A673 (cell line): Measurements from ENCODE around the gene HGFAC. TPM values are rescaled to one million over a fixed set of nuclear protein-coding genes. Genes with fewer than 3 reads are reported as not detected.

Source experiments
- BruUV-seq: library from RNA; stranded (reverse); fragments of 400-500 nt; replicated peaks from 2 replicates; lab custom pipeline; 2021; lab: Mats Ljungman, UMichigan
- CTCF ChIA-PET: fragments of 300-600 bp; sonication (Branson Sonifier 250); formaldehyde crosslinking; loops from one replicate; lab custom pipeline; 2022; ENCODE audit warnings: antibody characterized with exemption; lab: Charles Lee
- POLR2A ChIA-PET: fragments of 300-600 bp; sonication (Branson Sonifier 250); formaldehyde crosslinking; loops from one replicate; lab custom pipeline; 2022; ENCODE audit warnings: antibody characterized with exemption; ENCODE audit not compliant: low non-redundant PET; lab: Charles Lee
- DNase-seq: peaks from one replicate; pipeline ENCODE4 v3.0.0-alpha.2; 2015; ENCODE audit warnings: low spot score
- H3K27ac ChIP-seq: fragments of 200-600 bp; sonication (generic); 2 replicates; pipeline ENCODE4 v1.5.1; 2016; ENCODE audit warnings: mixed run types, low read depth, mild to moderate bottlenecking, mixed read lengths, antibody characterized with exemption, low read length; ENCODE audit not compliant: poor library complexity, severe bottlenecking
- H3K27me3 ChIP-seq: fragments of 200-600 bp; sonication (generic); replicated peaks from 2 replicates; pipeline ENCODE4 v1.6.1; 2017; ENCODE audit warnings: mixed run types, low read depth, mild to moderate bottlenecking, mixed read lengths, antibody characterized with exemption, low read length; ENCODE audit not compliant: insufficient read depth, poor library complexity
- H3K36me3 ChIP-seq: fragments of 200-600 bp; sonication (generic); 2 replicates; pipeline ENCODE4 v1.6.1; 2016; ENCODE audit warnings: mixed run types, mild to moderate bottlenecking, mixed read lengths, antibody characterized with exemption, low read length; ENCODE audit not compliant: insufficient read depth, poor library complexity, severe bottlenecking
- H3K4me1 ChIP-seq: fragments of 200-600 bp; sonication (generic); 2 replicates; pipeline ENCODE4 v1.6.1; 2017; ENCODE audit warnings: mixed run types, mild to moderate bottlenecking, mixed read lengths, antibody characterized with exemption, low read length; ENCODE audit not compliant: insufficient read depth, poor library complexity, severe bottlenecking
- H3K4me3 ChIP-seq: fragments of 200-600 bp; sonication (generic); 2 replicates; pipeline ENCODE4 v1.5.1; 2016; ENCODE audit warnings: low read depth, mixed run types, mild to moderate bottlenecking, mixed read lengths, low read length; ENCODE audit not compliant: poor library complexity, severe bottlenecking
- H3K9me3 ChIP-seq: fragments of 200-600 bp; sonication (generic); 2 replicates; pipeline ENCODE4 v1.6.1; 2016; ENCODE audit warnings: mixed run types, low read depth, mild to moderate bottlenecking, mixed read lengths, antibody characterized with exemption, low read length; ENCODE audit not compliant: poor library complexity, severe bottlenecking
- EZH2 ChIP-seq: fragments of 200-600 bp; sonication (generic); IDR thresholded peaks from 2 replicates; pipeline ENCODE4 v1.6.1; 2017; ENCODE audit warnings: borderline replicate concordance, low read depth, mild to moderate bottlenecking, mixed read lengths, antibody characterized with exemption, low read length; ENCODE audit not compliant: poor library complexity, severe bottlenecking
- intact Hi-C: fragments of 100-400 bp; cut with micrococcal nuclease; formaldehyde crosslinking; loops from one replicate; pipeline ENCODE4 v1.10.0; 2022; ENCODE audit not compliant: unreplicated experiment
- total RNA-seq: library from RNA; stranded (reverse); gene quantifications from 2 replicates; pipeline ENCODE4 v1.2.3, GENCODE V29; 2021
- TF ChIP-seq, protein P1 (sequence below): fragments of 300-800, 200-600 bp; sonication (generic); conservative IDR thresholded peaks from 2 replicates; pipeline ENCODE4 v1.5.1; 2017; ENCODE audit warnings: low read depth, mild to moderate bottlenecking, antibody characterized with exemption, low read length, moderate library complexity, mixed read lengths

HGFAC gene
- total RNA-seq, 1 experiment from 2014 or later: 4.8 TPM

GRCh38 chr4:3420956-3421355 lies 20.8 kb upstream of the HGFAC start:
- Histone ChIP-seq H3K27ac (no peak overlapping the region), H3K4me3 (no peak overlapping the region), H3K36me3 (peaks cover 12% of the 10 kb centered on the region), H3K27me3 (no peaks in the 10 kb centered on the region), H3K4me1 (no peaks in the 10 kb centered on the region), H3K9me3 (no peaks in the 10 kb centered on the region)
- CTCF ChIA-PET: interaction anchor here (0.6 kb wide), 1 partner anchor 22 kb away, joined by 4 read pairs; no protein-coding TSS in a partner anchor
- TF ChIP-seq, protein P1, sequence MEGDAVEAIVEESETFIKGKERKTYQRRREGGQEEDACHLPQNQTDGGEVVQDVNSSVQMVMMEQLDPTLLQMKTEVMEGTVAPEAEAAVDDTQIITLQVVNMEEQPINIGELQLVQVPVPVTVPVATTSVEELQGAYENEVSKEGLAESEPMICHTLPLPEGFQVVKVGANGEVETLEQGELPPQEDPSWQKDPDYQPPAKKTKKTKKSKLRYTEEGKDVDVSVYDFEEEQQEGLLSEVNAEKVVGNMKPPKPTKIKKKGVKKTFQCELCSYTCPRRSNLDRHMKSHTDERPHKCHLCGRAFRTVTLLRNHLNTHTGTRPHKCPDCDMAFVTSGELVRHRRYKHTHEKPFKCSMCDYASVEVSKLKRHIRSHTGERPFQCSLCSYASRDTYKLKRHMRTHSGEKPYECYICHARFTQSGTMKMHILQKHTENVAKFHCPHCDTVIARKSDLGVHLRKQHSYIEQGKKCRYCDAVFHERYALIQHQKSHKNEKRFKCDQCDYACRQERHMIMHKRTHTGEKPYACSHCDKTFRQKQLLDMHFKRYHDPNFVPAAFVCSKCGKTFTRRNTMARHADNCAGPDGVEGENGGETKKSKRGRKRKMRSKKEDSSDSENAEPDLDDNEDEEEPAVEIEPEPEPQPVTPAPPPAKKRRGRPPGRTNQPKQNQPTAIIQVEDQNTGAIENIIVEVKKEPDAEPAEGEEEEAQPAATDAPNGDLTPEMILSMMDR: no peak
- no peak for TF ChIP-seq EZH2
- POLR2A ChIA-PET: no interaction called here
- no peak for DNase-seq
- intact Hi-C loops: no loop called here
- no TSS peak for BruUV-seq

GRCh38 chr4:3421470-3421869 lies 20.3 kb upstream of the HGFAC start:
- no peak overlapping the region for H3K4me3 ChIP-seq
- no peak for DNase-seq
- no peak for TF ChIP-seq EZH2
- TF ChIP-seq, protein P1: no peak
- no peaks in the 10 kb centered on the region for H3K4me1 ChIP-seq
- ChIA-PET CTCF (interaction anchor here (0.6 kb wide), 1 partner anchor 21 kb away, joined by 4 read pairs; no protein-coding TSS in a partner anchor), POLR2A (no interaction called here)
- intact Hi-C loops: no loop called here
- H3K27me3 ChIP-seq: no peaks in the 10 kb centered on the region
- peaks cover 13% of the 10 kb centered on the region for H3K36me3 ChIP-seq
- no TSS peak for BruUV-seq
- H3K9me3 ChIP-seq: no peaks in the 10 kb centered on the region
- no peak overlapping the region for H3K27ac ChIP-seq

DNA sequence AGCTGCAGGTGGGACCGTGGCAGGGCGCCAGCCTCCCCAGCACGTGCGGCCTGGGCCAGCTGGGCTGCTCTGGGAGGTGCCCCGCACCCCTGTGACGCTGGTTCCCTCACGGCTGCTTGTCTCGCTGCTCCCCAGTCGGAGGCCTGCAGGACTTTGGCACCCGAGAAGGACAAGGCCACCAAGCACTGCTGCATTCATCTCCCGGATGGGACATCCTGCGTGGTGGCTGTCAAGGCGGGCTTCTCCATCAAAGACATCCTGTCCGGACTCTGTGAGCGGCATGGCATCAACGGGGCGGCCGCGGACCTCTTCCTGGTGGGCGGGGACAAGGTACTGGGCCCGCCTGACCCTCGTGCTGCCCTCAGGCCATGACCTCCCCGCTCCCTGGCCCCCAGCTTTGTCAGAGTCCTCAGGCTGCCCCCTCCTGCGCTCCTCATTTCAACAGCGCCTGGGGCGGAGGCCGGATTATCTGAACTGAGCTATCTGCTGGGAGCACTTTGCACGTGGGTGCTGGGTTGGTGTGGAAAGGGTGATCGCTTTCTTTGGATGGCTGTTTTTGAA lies 19.4 kb upstream of the HGFAC start:
- Histone ChIP-seq H3K9me3 (no peaks in the 10 kb centered on the region), H3K27me3 (no peaks in the 10 kb centered on the region), H3K4me1 (no peaks in the 10 kb centered on the region), H3K36me3 (peaks cover 12% of the 10 kb centered on the region), H3K27ac (no peak overlapping the region), H3K4me3 (no peak overlapping the region)
- BruUV-seq: no TSS peak
- intact Hi-C loops: no loop called here
- POLR2A ChIA-PET: no interaction called here
- CTCF ChIA-PET: no interaction called here
- TF ChIP-seq, protein P1: no peak
- TF ChIP-seq EZH2: no peak
- DNase-seq: no peak
